HCT116 (cell line): ENCODE results near the gene KRT17. TPM values are rescaled to one million over a fixed set of nuclear protein-coding genes. Genes with fewer than 3 reads are reported as not detected.

Experiments used
- ATAC-seq: fragments of 200-7000 bp; cut with Tn5 transposase; 2 replicates; pipeline ENCODE4 v1.9.1; 2020; ENCODE audit warnings: mild to moderate bottlenecking, moderate library complexity
- BruUV-seq: library from RNA; stranded (reverse); fragments of 400-500 nt; replicated peaks from 2 replicates; lab custom pipeline; 2021; lab: Mats Ljungman, UMichigan
- CTCF ChIA-PET: fragments of 300-600 bp; sonication (Branson Sonifier 250); formaldehyde crosslinking; loops from one replicate; lab custom pipeline; 2021; ENCODE audit warnings: antibody characterized with exemption; lab: Charles Lee
- POLR2A ChIA-PET: fragments of 300-600, 350-600 bp; sonication (Branson Sonifier 250); formaldehyde crosslinking; loops from one replicate; lab custom pipeline; 2021; ENCODE audit warnings: antibody characterized with exemption; lab: Charles Lee
- RAD21 ChIA-PET, 2 experiments: fragments of 300-600 bp; sonication (Branson Sonifier 250); formaldehyde crosslinking; loops; one replicate each; lab custom pipeline; 2023; ENCODE audit warnings: low total read pairs in 2 of 2; ENCODE audit not compliant: uncharacterized antibody in 2 of 2, unreplicated experiment in 2 of 2, low non-redundant PET in 1 of 2; lab: Charles Lee
- DNase-seq: peaks from one replicate; pipeline ENCODE4 v3.0.0-alpha.2; 2010; ENCODE audit warnings: low read depth, low spot score
- H2AFZ ChIP-seq: fragments of 200-600 bp; shearing (Covaris generic), sonication (generic); 2 replicates; pipeline ENCODE4 v1.6.1; 2017; ENCODE audit warnings: low read depth, mixed run types, mixed read lengths, antibody characterized with exemption, low read length; ENCODE audit not compliant: poor library complexity, severe bottlenecking
- H3K27ac ChIP-seq: 2 replicates; pipeline ENCODE4 v1.5.1; 2012; ENCODE audit warnings: low read depth, low read length
- H3K27me3 ChIP-seq: fragments of 200-600 bp; sonication (generic); 2 replicates; pipeline ENCODE4 v1.6.1; 2016; ENCODE audit warnings: mixed run types, low read length, mixed read lengths; ENCODE audit not compliant: insufficient read depth
- H3K36me3 ChIP-seq, 2 experiments: fragments of 200-500 bp in 1 of 2; fragments of 200-600 bp in 1 of 2; sonication (Bioruptor generic) in 1 of 2; sonication (generic) in 1 of 2; 2 replicates each; pipeline versions ENCODE4 v1.5.1 to v1.6.1; 2014 to 2016; ENCODE audit warnings: low read length in 2 of 2, inconsistent platforms in 1 of 2, mixed read lengths in 1 of 2, mixed run types in 1 of 2; ENCODE audit not compliant: insufficient read depth in 2 of 2, control insufficient read depth in 1 of 2
- H3K4me1 ChIP-seq, 2 experiments: fragments of 200-600 bp in 1 of 2; sonication (generic) in 1 of 2; 2 replicates each; pipeline versions ENCODE4 v1.5.1 to v1.6.1; 2012 to 2017; ENCODE audit warnings: low read length in 2 of 2, inconsistent platforms in 1 of 2, mild to moderate bottlenecking in 1 of 2, mixed read lengths in 1 of 2, mixed run types in 1 of 2, moderate library complexity in 1 of 2; ENCODE audit not compliant: insufficient read depth in 2 of 2, control insufficient read depth in 1 of 2
- H3K4me2 ChIP-seq: fragments of 200-600 bp; sonication (generic); 2 replicates; pipeline ENCODE4 v1.6.1; 2017; ENCODE audit warnings: mixed run types, low read length, mixed read lengths
- H3K4me3 ChIP-seq, 2 experiments: fragments of 200-600 bp in 1 of 2; sonication (generic) in 1 of 2; replicated peaks in 1 of 2; 2 replicates each; pipeline ENCODE4 v1.5.1; 2011 to 2016; ENCODE audit warnings: low read length in 2 of 2, control low read depth in 1 of 2, low read depth in 1 of 2, mild to moderate bottlenecking in 1 of 2, mixed read lengths in 1 of 2, mixed run types in 1 of 2
- H3K79me2 ChIP-seq: fragments of 200-600 bp; sonication (generic); 2 replicates; pipeline ENCODE4 v1.6.1; 2017; ENCODE audit warnings: mild to moderate bottlenecking, mixed run types, low read length, moderate library complexity, mixed read lengths; ENCODE audit not compliant: insufficient read depth
- H3K9ac ChIP-seq: fragments of 200-600 bp; sonication (generic); 2 replicates; pipeline ENCODE4 v1.6.1; 2016; ENCODE audit warnings: low read length, mixed read lengths
- H3K9me2 ChIP-seq: fragments of 200-600 bp; sonication (generic), shearing (Covaris generic); 2 replicates; pipeline ENCODE4 v1.6.1; 2017; ENCODE audit warnings: mixed run types, mild to moderate bottlenecking, moderate library complexity; ENCODE audit not compliant: insufficient read depth
- H3K9me3 ChIP-seq, 2 experiments: fragments of 200-500 bp in 1 of 2; fragments of 200-600 bp in 1 of 2; sonication (Bioruptor generic) in 1 of 2; sonication (generic) in 1 of 2; 2 replicates each; pipeline ENCODE4 v1.6.1; 2014 to 2017; ENCODE audit warnings: low read length in 2 of 2, mixed read lengths in 2 of 2, inconsistent platforms in 1 of 2, low read depth in 1 of 2, mild to moderate bottlenecking in 1 of 2, mixed run types in 1 of 2, moderate library complexity in 1 of 2; ENCODE audit not compliant: control insufficient read depth in 1 of 2, insufficient read depth in 1 of 2
- H4K20me1 ChIP-seq: fragments of 200-600 bp; sonication (generic), shearing (Covaris generic); 2 replicates; pipeline ENCODE4 v1.6.1; 2017; ENCODE audit warnings: mixed run types, mild to moderate bottlenecking, moderate library complexity; ENCODE audit not compliant: insufficient read depth
- CEBPB ChIP-seq: IDR thresholded peaks from 2 replicates; pipeline ENCODE4 v1.6.1; 2012; ENCODE audit warnings: low read depth
- ELF1 ChIP-seq: IDR thresholded peaks from 2 replicates; pipeline ENCODE4 v1.6.1; 2012; ENCODE audit warnings: low read depth, borderline replicate concordance
- EZH2phosphoT487 ChIP-seq: fragments of 200-600 bp; IDR thresholded peaks from 2 replicates; pipeline ENCODE4 v1.6.1; 2018; ENCODE audit warnings: antibody characterized with exemption, borderline replicate concordance
- FOSL1 ChIP-seq: IDR thresholded peaks from 2 replicates; pipeline ENCODE4 v1.6.1; 2012; ENCODE audit warnings: low read depth
- JUND ChIP-seq: IDR thresholded peaks from 2 replicates; pipeline ENCODE4 v1.6.1; 2012
- RAD21 ChIP-seq: IDR thresholded peaks from 2 replicates; pipeline ENCODE4 v1.6.1; 2012; ENCODE audit warnings: low read depth, mild to moderate bottlenecking
- SIN3A ChIP-seq: IDR thresholded peaks from 2 replicates; pipeline ENCODE4 v1.6.1; 2012; ENCODE audit warnings: low read depth
- SRF ChIP-seq: IDR thresholded peaks from 2 replicates; pipeline ENCODE4 v1.6.1; 2012; ENCODE audit warnings: low read depth
- TCF7L2 ChIP-seq: IDR thresholded peaks from 2 replicates; pipeline ENCODE4 v1.7.0; 2011; ENCODE audit warnings: borderline replicate concordance, inconsistent platforms; ENCODE audit not compliant: insufficient read depth, insufficient read length; ENCODE audit errors: extremely low read depth
- ZNF274 ChIP-seq: fragments of 200-500 bp; sonication (Bioruptor generic); IDR thresholded peaks from 2 replicates; pipeline ENCODE4 v1.6.1; 2014; ENCODE audit warnings: mild to moderate bottlenecking, low read depth, low read length, inconsistent platforms
- intact Hi-C: fragments of 100-400 bp; cut with micrococcal nuclease; formaldehyde crosslinking; loops from 2 replicates; pipeline ENCODE4 v1.10.0; 2022
- total RNA-seq: library from RNA; stranded (reverse); gene quantifications from one replicate; pipeline ENCODE4 v1.2.1, GENCODE V29; 2021; ENCODE audit not compliant: unreplicated experiment
- TF ChIP-seq, protein P1 (sequence below): IDR thresholded peaks from 2 replicates; pipeline ENCODE4 v1.6.1; 2011; ENCODE audit warnings: mild to moderate bottlenecking, low read length, moderate library complexity; ENCODE audit not compliant: insufficient replicate concordance; ENCODE audit errors: extremely low read depth
- TF ChIP-seq, protein P2 (sequence below): IDR thresholded peaks from 2 replicates; pipeline ENCODE4 v1.6.1; 2012
- TF ChIP-seq, protein P3 (sequence below), 3 experiments: fragments of 200-600 bp in 1 of 3; sonication (generic) in 1 of 3; IDR thresholded peaks in 2 of 3; conservative IDR thresholded peaks in 1 of 3; 2 replicates each; pipeline ENCODE4 v1.5.1; 2012 to 2017; ENCODE audit warnings: low read depth in 2 of 3, low read length in 2 of 3, antibody characterized with exemption in 1 of 3, borderline replicate concordance in 1 of 3, control low read depth in 1 of 3, mild to moderate bottlenecking in 1 of 3, mixed read lengths in 1 of 3, mixed run types in 1 of 3, moderate library complexity in 1 of 3; ENCODE audit not compliant: insufficient read depth in 1 of 3

The KRT17 gene
- total RNA-seq, 1 experiment from 2014 or later = not detected

DNA sequence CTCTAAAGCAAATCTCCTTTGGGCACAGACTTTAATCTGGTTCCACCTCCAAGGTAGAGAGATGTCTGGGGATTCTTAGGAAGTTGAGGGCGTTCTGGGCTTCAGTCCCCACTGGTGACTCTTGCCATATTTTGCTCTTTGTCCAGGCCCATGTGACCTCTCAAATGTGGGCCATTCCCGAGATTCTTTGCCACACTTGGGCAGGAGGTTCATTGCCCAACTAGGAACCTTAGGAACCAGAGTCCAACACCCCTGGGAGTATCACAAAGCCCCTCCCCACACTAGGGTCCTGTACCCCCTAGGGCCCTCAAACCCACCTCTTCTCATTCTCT, 44.2 kb downstream of the KRT17 start:
- no TSS peak for BruUV-seq
- ChIA-PET CTCF (interaction anchor here (0.6 to 2.3 kb wide), 12 partner anchors 9 to 86 kb away, joined by 3 to 29 read pairs (median 6); no protein-coding TSS in a partner anchor), RAD21 (interaction anchor here (1.1 to 1.4 kb wide), 4 partner anchors 31 to 83 kb away, joined by 4 to 7 read pairs (median 6); no protein-coding TSS in a partner anchor), POLR2A (interaction anchor here (1.3 to 1.8 kb wide), 2 partner anchors 68 to 109 kb away, joined by 4 to 9 read pairs; no protein-coding TSS in a partner anchor)
- intact Hi-C loops = no loop called here
- peak overlapping the region; percentile 84 for H3K4me2 ChIP-seq
- no peaks in the 10 kb centered on the region for H3K9me2 ChIP-seq
- H4K20me1 ChIP-seq = no peaks in the 10 kb centered on the region
- no peak overlapping the region for H2AFZ ChIP-seq
- no peak for TF ChIP-seq SIN3A
- no peak for TF ChIP-seq EZH2phosphoT487
- TF ChIP-seq JUND = no peak
- no peak for TF ChIP-seq ZNF274
- no peak for TF ChIP-seq ELF1
- no peak for TF ChIP-seq SRF
- TF ChIP-seq FOSL1 = no peak
- no peak for TF ChIP-seq RAD21
- TF ChIP-seq, protein P1, sequence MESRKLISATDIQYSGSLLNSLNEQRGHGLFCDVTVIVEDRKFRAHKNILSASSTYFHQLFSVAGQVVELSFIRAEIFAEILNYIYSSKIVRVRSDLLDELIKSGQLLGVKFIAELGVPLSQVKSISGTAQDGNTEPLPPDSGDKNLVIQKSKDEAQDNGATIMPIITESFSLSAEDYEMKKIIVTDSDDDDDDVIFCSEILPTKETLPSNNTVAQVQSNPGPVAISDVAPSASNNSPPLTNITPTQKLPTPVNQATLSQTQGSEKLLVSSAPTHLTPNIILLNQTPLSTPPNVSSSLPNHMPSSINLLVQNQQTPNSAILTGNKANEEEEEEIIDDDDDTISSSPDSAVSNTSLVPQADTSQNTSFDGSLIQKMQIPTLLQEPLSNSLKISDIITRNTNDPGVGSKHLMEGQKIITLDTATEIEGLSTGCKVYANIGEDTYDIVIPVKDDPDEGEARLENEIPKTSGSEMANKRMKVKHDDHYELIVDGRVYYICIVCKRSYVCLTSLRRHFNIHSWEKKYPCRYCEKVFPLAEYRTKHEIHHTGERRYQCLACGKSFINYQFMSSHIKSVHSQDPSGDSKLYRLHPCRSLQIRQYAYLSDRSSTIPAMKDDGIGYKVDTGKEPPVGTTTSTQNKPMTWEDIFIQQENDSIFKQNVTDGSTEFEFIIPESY = no peak
- TF ChIP-seq, protein P2, sequence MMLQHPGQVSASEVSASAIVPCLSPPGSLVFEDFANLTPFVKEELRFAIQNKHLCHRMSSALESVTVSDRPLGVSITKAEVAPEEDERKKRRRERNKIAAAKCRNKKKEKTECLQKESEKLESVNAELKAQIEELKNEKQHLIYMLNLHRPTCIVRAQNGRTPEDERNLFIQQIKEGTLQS = no peak
- TF ChIP-seq, protein P3, sequence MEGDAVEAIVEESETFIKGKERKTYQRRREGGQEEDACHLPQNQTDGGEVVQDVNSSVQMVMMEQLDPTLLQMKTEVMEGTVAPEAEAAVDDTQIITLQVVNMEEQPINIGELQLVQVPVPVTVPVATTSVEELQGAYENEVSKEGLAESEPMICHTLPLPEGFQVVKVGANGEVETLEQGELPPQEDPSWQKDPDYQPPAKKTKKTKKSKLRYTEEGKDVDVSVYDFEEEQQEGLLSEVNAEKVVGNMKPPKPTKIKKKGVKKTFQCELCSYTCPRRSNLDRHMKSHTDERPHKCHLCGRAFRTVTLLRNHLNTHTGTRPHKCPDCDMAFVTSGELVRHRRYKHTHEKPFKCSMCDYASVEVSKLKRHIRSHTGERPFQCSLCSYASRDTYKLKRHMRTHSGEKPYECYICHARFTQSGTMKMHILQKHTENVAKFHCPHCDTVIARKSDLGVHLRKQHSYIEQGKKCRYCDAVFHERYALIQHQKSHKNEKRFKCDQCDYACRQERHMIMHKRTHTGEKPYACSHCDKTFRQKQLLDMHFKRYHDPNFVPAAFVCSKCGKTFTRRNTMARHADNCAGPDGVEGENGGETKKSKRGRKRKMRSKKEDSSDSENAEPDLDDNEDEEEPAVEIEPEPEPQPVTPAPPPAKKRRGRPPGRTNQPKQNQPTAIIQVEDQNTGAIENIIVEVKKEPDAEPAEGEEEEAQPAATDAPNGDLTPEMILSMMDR (IDR thresholded peaks at IDR 0.05 in 2 of 3, conservative IDR thresholded peaks at IDR 0.05 in 1 of 3; ENCODE audit: borderline replicate concordance in 1 of 3, insufficient read depth in 1 of 3, low read depth in 2 of 3, low read length in 2 of 3) = no peak
- TF ChIP-seq TCF7L2 = no peak
- TF ChIP-seq CEBPB = no peak
- H3K9ac ChIP-seq = no peak overlapping the region
- no peak for ATAC-seq
- no peaks in the 10 kb centered on the region for H3K9me3 ChIP-seq
- peak overlapping the region in 1 of 2 experiments; percentile 47; a peak in 1 of 4 replicates for H3K4me3 ChIP-seq
- H3K4me1 ChIP-seq = peaks cover 22 to 49% of the 10 kb centered on the region in 2 experiments
- H3K27ac ChIP-seq = no peak overlapping the region; the same call in 1 of the 2 replicates
- DNase-seq = no peak
- no peaks in the 10 kb centered on the region for H3K79me2 ChIP-seq
- H3K27me3 ChIP-seq = no peaks in the 10 kb centered on the region
- H3K36me3 ChIP-seq = no peaks in the 10 kb centered on the region
